Stimulated activated CD8-positive, alpha-beta memory T cell treated with anti-CD3 and anti-CD28 coated beads, Interleukin-4, amount 100 ng/mL, for 24 hours (primary cell): ENCODE measurements around the gene SPECC1.
"Not testable (repeated sequence)": the region's sequence is repeated elsewhere in the genome, so short reads cannot be mapped to it uniquely, and the experiment has no call there.

Experiments
- DNase-seq: peaks from one replicate; pipeline ENCODE4 v3.0.0-alpha.2; 2020; ENCODE audit warnings: low read depth

Gene SPECC1

DNA sequence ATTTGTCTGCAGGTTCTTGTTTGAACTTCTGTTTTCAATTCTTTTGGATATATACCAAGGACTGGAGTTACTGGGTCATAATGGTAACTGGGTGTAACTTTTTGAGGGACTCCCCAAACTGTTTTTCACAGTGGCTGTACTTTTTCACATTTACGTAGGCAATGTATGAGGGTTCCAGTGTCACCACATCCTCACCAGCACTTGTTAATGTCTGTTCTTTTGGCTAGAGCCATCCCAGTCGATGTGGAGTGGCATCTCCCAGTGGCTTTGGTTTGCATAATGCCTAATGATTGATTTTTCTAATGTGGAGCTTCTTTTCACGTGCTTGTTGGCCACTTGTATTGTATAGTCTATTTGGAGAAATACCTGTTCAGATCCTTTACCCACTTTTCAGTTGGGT lies 59.3 kb downstream of the SPECC1 start:
- no peak for DNase-seq

DNA sequence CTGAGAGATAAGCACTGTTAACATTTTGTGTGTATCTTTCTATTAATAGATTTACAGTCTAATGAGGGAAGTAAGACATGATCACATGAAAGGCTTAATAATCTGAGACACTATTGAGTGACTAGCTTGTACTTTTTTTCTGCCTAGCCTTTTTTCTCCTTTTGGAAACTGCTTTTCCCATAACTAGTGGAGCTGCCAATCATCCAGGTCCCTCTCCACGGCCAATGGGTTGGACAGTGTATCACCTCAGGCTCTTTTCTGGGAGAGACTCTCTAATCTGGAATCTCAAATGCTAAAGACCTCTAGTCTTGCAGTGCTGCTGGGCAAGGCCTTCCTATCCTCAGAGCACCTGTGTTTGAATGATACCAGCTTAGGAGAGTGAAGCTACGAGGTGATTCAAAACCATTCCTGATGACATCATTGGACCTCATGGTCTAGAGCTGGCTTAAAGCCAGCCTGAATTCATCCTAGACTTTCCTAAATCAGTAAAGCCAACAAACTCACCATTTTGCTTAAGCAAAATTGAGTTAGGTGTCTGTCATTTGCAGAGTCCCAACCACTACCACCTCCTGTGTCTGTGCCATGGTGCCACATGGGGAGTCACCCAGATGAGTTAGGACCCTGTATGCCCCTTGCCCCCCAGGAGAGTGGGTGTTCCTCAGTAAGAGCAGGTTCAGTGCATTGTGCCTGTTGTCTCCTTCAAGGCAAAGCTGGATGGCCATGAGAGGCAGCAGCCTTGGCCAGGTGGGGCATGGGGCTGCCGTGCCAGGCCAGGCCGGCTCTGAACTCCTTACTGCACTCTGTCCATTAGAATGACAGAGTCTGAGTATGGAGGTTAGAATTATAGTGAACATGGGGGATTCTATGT lies 62.9 kb downstream of the SPECC1 start:
- no peak for DNase-seq

DNA sequence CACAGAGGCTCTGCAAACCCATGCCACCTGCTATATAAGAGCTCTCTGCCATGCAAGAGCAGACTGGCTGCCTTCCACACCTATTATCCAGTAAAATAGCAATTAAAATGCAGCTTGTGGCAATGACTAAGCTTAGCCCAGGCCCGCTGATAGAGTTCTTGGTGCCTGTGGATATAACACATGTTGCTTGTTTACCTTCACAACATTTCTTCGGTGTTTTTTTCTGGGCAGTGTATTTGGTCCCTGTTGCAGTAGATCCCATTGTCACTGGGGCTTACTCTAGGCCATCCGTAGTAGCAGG lies 63.5 kb downstream of the SPECC1 start:
- no peak for DNase-seq

DNA sequence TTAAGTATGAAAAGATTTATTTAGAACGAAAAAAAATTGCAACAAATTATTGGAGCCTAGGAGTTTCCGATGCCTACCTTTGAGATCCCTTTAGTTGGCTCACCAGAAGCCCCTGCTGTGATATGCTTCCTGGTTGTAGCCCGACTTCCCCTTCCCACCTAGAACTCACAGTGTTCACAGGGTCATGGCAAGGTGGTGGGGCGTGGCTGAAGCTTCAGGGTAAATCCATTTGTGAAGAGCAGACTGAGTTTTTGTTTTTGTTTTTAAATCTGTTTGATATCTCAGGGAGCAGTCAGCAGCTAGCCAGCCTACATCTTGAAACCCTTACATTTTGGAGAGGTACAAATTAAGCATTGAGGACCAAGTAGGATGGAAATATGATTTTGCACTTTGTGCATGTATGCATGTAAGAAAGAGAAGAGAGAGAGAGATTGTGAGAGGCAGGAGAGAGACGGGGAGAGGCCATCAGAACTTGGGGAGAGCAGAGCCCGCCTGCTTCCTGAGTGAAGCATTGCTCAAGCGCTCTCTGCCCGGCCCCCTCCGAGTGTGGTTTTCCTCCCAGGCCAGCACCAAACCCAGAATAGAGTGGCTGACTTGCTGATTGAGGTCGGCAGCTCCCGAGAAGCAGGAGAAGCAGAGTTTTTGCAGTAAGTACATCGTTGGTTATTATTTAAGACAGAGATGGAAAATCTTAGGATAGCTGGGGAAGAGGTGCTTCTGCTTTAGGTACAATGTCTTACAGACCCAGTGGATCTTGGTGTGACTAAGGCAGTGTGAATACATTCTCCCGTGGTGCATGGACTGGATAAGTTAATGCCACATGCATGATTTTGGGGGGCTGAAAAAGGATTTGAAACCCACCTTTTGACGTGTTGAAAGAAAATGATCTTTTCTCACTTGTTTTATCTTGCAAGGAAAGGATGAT lies 64.2 kb downstream of the SPECC1 start:
- peak; percentile 19 for DNase-seq

GRCh38 chr17:20074001-20074400 lies 64.8 kb downstream of the SPECC1 start:
- DNase-seq: no peak

DNA sequence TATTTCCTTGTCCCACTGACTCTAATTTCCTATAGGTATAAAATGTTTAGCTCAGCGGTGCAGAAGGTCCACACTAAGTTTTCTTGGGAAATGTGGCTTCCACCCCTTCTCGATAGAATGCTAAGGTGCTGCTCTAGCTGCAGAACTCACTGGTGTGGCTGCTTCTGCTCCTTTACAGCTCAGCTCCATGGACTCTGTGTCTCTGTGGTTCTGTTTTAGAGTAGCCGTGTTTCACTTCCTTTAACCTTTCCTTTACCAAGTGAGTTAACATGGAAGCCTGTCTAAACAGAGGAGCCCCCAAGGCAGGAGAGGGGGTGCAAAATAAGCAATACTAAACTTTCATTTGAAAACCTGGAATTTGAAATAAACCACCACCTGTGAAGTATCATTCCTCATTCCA lies 65.3 kb downstream of the SPECC1 start:
- no peak for DNase-seq

DNA sequence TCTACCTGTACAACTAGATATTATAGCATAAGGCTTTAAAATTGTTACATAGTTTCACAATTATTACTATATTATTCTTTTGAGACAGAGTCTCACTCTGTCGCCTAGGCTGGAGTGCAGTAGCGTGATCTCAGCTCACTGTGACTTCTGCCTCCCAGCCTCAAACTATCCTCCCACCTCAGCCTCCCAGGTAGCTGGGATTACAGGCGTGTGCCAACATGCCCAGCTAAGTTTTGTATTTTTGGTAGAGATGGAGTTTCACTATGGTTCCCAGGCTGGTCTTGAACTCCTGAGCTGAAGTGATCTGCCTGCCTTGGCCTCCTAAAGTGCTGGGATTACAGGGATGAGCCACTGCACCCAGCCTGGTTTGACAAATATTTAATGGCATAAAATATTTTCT lies 67.0 kb downstream of the SPECC1 start:
- DNase-seq: not testable (repeated sequence)

GRCh38 chr17:20077978-20078685 lies 69.0 kb downstream of the SPECC1 start:
- DNase-seq: no peak

DNA sequence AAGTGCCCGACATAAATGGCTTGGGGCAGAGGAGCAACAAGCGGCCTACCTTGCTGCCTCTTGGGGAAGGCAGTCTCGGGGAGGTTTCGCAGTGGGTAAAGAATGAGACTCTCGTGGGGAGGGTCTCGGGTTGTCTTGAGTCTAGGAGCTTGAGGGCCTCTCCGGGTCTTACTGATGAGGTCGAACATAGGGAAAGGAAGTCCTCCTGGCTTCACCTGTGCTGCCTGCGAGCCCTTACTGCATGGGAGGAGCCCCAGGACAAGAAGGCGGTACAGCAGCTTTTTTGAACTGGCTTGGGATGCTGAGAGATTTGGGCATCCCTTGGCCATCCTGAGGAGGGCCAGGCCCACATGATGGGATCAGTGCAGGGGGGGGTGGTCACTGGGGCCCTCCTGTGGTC lies 71.4 kb downstream of the SPECC1 start:
- no peak for DNase-seq

DNA sequence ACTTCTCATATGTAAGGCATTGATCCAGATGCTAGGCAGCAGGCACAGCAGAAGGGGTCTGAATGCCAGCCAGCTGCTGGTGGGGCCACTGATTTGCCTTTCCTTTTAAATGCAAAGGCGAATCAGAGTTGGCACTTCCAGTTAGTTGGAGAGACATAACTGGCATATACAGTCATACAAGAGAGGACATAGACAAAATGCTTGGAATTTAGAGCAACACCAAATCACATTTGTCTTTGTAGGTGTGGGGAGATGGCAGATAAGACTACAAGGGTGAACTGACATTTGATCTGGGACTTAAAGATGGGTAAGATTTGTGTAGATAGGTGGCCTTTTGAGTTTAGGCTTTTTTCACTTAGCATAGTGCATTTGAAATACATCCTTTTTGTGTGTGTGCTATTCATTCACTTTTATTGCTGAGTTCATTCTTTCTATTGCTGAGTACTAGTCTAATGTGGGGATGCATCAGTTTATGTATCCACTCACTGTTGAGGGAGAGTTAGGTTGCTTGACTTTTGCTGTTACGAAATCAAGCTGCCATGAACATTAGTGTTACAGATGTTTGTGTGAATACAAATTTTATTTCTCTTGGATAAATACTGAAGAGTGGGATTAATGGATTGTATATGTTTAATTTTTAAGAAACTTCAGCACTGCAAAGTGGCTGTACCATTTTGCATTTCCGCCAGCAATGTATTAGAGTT lies 74.1 kb downstream of the SPECC1 start:
- no peak for DNase-seq

DNA sequence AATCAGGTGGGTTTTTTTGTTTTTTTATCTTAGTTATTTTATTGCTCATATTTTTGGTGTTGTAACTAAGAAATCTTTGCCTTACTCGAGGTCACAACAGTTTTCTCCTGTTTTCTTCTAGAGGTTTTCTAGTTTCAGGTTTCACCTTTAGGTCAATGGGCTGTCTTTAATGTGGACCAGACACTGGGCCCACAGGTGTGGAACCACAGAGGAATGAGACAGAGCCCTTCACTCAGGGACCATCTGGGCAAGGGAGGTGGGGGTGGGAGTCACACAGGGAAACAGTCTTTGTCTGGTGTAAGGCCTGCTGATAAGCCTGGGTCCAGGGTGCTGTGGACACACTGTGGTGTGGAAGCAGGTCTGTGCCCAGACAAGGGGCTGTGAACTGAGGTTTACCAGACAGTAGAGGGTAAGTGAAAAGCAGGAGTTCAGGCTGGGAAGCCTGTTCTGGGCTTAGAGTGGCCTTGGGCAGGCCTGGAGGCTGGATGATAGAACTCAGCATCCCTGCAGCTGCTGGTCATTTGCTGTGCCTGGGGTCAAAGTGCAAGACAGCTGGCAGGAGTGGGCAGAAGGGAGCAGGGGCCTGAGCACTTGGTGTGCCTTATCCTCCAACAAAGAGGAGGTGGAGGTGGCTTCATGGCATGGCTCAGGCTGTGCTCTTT lies 75.6 kb downstream of the SPECC1 start:
- no peak for DNase-seq

- no peak for DNase-seq
Observed at GRCh38 chr17:20085283-20085845, 76.2 kb downstream of the SPECC1 start.

DNA sequence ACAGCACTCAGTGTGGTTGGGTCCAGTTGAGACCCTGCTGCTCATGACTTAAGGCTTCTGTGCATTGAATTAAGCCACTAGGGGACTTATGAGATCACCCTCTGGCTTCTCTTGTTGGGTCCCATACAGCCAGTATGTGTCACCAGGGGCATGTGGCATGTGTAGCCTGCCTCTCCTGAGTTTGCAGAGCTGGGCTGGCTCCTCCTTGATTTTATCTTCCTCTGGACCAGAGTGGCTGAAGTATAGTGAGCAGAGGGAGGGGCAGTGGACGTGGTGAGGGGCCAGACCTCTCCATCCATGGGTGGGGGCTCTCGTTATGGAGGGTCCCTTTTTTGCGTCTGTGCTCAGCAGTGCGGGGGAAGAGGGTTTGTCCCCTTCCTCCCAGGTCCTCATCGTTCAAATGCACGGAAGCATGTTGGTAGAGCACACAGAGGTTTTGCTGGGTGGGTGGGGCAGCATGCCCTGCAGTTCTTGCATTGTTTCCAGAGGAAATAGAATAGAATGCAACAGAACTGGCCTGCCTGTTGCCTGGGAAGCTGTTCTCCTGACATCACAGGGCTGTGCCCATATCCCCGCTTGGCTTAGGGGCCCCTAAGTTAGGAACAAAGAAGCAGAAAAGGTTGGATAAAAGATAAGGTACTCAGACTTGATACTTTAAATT lies 77.4 kb downstream of the SPECC1 start:
- DNase-seq: no peak

GRCh38 chr17:20087538-20088250 lies 78.5 kb downstream of the SPECC1 start:
- DNase-seq: no peak

- DNase-seq: no peak
Observed at GRCh38 chr17:20089756-20090547, 80.8 kb downstream of the SPECC1 start.

GRCh38 chr17:20091174-20092029 lies 82.2 kb downstream of the SPECC1 start:
- no peak for DNase-seq

- no peak for DNase-seq
Observed at GRCh38 chr17:20092261-20092867, 83.2 kb downstream of the SPECC1 start.
